ENCODE data around the gene POGK.
"Not testable (repeated sequence)": the region's sequence is repeated elsewhere in the genome, so short reads cannot be mapped to it uniquely, and the experiment has no call there.

POGK gene

DNA sequence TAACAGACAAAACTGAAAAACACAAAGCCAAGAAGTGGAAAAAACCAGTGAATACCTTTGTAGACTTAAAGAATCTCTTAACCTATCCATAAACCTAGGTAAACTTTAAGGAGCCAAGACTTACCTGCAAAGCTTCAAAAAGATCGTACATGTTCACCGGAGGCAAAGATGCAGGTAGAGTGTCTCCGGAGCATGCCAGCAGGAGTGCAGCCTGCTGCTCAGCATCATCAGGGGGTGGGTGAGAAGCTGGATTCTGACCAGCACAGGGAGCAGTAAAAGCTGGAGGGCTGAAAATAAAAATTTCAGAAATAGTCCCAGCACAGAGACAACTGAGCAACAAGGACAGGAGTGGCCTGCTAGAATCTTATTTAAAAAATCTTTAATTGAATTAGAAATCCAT is 18.7 kb downstream of the POGK start:
- no peak for DNase-seq

DNA sequence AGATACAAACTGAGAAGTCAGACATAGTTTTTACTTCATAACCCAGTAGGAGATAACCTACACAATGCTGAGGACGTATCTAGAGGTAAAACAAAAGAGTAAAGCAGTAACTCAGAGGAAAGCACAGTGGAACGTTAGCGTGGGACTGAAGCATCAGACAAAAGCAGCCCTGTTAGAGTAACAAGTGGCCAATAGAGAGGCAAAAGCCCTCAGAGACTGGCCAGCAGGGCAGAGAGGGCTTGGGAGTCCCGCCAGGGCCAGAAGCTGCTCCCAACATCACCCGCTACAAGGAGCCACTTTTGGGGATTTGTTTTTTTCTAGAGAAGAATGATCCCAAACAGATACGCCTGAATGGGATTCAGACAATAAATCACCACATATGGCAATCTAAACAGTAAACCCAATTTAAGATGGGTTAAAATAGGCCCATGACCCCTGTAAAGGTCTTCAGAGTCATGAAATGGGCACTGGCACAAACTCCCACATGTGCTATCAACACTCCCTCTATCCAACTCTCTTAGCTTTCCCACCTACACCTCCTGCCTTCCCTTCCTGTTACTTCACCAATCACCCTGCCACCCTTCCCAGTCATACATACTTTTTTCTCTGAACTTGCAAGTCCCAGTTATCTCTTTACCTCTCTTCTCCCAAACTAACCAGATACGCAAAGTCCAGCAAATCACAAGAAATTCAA is 19.6 kb downstream of the POGK start:
- no peak for DNase-seq

DNA sequence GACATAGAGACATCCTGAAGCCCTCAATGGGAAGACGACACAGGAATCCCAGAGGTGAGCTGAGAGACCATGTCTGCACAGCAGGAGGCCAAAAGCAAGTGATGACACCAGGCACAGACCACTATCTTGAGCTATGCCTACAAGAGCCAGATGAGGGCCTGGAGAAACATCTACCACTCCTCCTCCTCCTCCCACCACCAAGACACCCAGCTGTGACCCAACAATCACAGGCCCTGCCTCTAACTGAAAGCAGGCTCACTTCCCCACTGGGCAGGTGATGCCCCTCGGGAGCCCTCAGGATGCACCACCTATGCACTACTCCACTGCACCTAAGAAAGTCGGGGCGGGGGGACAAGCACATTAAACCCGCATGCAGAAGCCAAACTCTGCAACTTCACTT is 20.3 kb downstream of the POGK start:
- no peak for DNase-seq

DNA sequence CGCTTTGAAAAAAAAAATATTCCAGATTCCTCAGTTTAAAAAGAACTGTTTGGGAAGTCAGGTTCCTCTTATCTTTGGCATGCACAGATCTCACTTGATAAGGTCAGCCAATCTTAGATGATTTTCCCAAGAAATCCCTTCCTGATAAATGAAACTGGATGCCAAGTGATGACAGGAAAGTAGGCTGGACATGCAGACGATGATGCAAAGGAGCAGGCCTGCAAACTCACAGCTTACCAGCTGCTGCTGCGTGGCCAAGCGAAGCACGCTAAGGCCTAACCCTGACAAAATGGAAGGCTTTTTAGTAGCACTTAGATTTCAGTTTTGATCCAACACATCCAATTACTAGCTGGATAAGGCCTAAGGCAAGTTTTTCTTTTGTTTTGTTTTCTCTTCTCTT is 26.7 kb downstream of the POGK start:
- DNase-seq, result no peak

DNA sequence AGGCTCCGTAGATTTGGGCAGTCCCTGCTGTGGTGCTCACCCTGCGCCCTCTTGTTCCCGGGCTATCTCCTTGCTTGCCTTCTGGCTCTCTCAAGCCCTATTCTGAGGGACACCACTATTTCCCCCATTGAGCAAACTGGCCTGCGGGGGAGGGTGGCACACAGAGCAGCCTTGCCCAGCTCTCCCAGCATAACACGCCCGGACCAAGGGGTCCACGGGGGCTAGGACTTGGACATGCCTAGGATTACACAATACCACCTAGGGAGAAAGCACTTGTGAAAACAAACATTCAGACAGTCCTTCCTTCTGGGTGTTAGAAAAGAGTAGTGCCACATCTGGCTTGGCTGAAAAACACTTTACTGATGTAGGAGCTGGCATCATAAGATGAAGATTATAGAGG is 29.4 kb downstream of the POGK start:
- no peak for DNase-seq

DNA sequence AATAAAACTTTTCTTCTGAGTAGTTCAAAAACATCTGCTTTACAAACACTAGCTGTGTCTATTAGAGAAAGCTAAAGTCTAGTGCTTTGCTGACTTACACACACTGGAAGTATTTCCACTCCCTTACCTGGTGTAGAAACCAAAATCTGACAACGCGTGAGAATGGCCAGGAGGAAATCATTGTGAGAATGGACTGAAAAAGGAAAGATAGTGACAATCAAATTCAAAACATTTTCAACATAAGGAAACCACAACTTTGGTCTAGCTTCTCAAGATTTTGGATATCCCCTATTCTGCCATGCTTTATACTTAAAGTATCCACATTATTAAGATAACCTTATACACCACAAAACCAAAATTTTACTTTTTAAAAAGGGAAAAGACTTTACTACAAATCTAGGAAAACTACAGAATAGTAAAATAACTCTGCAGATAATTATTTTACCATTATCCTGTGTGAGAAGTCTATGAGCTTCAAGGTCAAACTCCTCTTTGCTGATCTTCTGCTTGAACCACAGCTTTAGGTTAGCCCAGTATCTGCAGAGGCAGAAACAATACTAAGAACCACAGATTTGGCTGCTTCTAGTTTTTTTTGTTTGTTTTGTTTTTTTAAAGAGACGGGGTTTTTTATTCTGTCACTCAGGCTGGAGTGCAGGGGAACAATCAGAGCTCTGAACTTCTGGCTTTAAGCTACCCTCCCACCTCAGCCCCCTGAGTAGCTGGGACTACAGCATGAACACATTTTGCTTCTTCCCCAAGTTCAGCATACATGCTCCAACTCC is 30.2 kb downstream of the POGK start:
- DNase-seq, result no peak

DNA sequence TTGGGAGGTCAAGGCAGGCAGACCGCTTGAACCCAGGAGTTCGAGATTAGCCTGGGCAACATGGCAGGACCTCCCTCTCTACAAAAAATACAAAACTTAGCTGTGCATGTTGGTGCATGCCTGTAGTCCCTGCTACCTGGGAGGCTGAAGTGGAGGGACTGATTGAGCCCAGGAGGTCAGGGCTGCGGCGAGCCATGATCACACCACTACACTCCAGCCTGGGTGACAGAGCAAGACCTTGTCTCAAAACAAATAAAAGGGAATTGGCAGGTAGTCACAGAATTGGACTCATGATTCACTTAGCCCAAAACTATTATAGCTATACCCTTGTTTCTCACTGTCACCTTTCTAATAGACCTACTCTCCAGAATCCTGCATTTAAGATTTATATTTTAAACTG is 31.3 kb downstream of the POGK start:
- no peak for DNase-seq

DNA sequence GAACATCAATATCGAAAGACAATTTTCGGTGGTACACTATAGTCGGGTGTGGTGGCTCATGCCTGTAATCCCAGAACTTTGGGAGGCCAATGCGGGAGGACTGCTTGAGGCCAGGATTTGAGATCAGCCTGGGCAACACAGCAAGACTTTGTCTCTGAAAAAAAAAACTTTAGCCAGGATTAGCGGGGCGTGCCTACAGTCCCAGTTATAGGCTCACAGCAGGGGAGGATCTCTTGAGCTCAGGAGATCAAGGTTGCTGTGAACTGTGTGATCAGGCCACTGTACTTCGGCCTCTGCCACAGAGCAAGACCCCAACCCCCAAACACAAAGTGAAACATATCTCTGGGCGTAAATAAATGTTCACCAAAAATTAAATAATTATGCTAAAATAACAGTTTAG is 35.2 kb downstream of the POGK start:
- DNase-seq, result no peak

DNA sequence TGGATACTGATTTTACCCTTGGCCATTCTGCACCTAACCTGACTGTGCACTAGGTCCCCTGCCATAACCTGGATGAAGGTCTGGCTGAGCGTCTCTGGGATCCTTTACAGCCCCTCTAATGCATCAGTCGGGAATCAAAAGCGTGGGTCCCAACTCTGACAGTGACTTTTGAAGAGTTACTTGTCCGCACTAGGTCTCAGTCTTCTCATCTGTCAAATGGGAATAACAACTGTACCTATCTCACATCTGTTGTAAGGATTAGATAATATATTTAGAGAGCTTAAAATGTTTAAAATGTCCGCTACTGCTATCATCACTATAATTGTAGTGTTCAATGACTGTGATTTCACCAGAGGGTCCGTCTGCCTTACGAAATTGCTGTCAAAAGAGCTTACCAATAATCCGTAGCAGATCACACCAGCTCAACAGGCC is 36.0 kb downstream of the POGK start:
- DNase-seq, result no peak

DNA sequence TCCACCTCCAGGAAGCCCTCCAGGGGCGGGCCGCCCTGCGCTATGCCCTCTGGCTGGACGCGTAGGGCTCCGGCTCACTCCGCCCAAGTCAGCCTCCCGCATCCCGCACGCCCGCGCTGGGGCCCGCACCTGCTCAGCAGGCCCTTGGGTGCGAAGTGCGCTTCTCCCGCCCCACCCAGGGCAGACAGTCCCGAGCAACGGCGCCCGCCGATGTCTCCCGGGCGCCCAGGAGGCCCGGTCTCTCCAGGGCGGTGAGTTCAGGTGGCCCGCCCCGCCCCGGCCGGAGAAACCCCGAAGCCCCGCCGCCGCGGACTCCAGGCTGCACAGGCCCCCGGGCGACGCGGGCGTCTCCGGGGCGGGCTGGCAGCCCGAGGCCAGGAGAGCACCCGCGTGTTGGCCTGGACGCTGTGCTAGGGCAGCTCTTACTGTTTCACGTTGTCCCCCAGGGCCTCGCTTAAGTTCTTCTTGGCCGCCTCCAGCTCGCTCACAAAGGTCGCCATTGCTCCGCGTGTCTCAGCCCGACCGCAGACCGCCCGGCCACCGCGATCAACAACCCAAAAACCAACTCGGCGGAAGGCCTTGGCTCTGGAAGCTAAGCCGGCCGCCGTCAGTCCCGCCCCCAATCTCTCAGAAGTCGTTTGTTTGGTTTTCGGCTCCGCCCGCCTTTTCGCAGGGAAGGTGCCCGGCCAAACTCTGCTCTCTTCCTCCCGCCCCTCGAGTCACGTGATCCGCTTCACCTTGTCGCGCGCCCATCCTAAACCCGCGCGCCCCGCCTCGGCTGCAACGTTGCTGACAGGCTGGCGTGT is 36.7 kb downstream of the POGK start, which contains the start of gene TADA1:
Gene TADA1 (minus strand): TSS at position 531 of the 806 bp plus-strand sequence. CDS start 31 bp downstream, at position 500.
- DNase-seq, result peak; percentile 99

DNA sequence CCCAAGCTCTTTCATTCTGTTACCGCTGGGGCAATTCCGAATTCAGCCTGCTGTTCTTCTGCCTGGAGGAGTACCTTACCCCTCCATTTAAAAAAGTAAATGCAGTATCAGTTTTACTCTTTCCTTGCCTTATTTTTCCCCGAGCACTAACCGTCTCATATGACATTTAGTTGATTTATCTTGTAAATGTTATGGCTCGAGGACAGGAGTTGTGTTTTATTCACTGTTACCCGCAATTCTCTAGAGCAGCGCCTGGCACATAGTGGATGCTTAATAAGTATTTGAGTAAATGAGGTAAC is 37.2 kb downstream of the POGK start:
- DNase-seq, result no peak

DNA sequence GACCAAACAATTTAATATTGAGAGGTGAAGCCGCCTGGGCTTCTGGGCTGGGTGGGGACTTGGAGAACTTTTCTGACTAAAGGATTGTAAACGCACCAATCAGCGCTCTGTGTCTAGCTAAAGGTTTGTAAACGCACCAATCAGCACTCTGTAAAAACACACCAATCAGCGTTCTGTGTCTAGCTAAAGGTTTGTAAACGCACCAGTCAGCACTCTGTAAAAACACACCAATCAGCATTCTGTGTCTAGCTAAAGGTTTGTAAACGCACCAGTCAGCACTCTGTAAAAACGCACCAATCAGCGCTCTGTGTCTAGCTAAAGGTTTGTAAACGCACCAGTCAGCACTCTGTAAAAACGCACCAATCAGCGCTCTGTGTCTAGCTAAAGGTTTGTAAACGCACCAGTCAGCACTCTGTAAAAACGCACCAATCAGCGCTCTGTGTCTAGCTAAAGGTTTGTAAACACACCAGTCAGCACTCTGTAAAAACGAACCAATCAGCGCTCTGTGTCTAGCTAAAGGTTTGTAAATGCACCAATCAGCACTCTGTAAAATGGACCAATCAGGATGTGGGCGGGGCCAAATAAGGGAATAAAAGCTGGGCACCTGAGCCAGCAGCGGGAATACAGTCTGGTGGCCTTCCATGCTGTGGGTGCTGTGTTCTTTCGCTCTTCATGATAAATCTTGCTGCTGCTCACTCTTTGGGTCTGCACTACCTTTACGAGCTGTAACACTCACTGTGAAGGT is 39.1 kb downstream of the POGK start:
- DNase-seq, result not testable (repeated sequence)

DNA sequence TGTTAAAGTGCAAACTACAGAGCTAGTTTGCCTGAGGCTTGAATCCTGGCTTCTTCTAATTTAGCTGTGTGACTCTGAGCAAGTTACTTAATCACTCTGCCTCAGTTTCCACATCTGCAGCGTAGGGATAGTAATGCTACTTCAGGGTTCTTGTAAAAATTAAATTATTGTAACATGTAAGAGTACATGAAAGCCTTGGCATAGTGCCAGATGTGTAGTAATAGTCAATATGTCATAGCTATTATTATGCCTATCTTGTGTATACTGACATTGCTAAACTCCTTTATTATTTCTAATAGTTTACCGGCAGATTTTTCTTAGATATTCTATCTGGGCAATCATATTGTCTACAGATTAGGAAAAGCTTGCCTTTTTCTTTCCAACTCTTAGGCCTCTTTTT is 43.6 kb downstream of the POGK start:
- no peak for DNase-seq

DNA sequence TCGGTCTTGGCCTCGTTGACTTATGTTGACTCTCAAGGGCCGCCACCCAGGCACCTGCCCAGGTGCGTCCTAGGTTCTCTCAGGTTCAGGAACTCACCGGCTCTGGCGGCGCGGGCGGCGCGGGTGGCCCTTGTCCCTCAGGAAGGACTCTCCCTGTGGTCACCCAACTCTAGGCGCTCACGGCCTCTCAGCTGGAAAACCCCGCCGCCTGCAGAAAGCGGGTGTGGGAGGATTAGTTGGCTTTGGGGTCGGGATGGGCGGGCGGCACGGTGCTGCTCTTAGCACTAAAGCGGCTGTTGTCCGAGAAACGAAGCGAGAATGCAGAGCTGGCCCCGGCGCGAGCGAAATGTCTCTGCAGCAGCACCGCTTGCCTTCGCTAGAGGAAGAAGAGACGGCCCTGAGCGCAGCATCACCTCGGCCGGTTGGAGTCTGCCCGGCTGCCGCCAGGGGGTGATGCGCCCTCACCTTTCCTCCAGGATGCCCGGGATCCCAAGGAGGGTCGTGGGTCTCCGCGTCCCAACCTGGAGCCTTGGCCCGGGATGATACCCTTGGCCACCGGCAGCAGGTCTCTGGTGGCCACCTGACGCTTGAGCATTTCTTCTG is 44.9 kb downstream of the POGK start:
- peak; percentile 44 for DNase-seq

DNA sequence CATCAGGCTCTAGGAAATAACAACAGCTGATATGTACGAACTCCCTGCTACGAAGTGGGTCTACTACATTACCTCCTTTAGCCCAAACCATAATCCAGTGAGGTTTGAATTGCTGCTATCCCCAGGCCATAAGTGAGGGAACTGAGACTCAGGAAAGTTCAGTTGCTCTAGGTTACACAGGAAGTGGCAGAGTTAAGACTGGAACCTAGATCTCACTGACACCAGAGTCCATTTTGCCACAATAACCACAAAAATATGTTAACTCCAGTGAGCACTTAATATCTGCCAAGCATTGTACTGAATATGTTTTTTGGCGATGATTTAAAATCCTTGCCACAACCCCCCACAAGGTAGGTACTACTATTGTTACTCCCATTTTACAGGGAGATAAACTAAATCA is 45.7 kb downstream of the POGK start:
- no peak for DNase-seq

DNA sequence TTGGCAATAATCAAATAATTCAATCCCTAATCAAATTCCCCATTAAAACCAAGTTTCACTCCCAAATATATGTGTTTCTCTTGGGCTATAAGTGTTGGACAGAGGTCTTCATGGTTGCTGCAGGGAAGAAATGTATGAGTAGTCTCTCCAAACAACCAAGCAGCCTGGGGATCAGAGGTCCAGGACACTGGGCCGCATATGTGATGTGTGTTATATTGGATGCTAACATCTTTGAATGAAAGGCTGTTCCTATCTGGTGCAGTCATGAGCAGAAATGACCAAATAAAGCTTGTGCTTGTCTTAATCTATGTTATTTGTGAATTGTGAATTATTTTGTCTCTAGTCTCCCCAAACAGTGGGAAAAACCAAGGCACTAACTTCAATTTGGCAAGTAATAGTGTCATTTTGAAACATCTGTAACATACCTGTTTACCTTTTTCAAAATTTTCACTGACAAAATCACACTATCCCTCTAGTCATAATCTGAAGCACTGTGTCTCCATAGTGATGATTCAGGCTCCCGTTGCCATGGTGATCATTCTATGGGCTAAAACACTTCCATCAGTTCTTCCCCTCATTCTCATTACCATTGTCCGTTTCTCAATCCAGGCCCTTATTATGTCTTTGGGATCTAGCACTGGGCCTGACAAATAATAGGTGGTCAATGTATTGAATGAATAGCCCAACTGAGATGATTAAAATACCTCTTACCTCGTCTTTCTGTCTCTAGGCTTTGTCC is 49.3 kb downstream of the POGK start:
- DNase-seq, result no peak

DNA sequence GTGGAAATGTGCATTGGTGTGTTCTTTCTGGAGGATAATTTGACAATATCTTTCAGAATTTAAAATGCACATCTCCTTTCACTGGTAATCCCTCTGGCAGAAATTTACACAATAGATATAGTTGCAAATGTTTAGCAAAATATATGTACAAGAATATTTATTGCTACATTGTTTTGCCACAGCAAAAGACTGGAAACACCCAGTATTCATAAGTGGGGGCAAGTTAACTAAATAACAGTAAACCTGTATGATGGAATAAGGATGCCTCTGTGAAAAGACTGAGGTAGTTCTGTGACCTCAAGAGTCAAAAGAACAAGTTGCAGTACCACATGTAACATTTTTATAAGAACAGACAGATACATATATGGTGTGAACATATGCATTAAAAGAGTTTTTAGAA is 50.5 kb downstream of the POGK start:
- DNase-seq, result no peak

DNA sequence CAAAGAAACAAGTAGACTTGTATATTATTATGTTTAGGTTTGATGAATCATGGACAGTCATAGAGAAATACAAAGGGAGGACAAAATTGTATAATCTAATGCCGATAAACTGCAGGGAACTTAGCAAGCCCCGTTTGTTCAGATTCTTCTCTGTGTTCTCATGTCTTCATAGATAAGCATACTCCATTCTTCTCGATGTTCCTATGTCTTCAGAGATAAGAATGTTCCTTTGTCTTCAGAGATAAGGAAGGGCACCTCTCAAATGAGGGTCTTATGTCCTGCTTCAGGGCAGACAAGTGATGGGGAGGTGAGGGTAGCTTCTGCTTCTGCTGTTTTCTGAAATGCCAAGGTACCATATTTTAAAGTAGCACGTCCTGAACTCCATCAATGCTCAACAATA is 56.5 kb downstream of the POGK start:
- DNase-seq, result no peak

DNA sequence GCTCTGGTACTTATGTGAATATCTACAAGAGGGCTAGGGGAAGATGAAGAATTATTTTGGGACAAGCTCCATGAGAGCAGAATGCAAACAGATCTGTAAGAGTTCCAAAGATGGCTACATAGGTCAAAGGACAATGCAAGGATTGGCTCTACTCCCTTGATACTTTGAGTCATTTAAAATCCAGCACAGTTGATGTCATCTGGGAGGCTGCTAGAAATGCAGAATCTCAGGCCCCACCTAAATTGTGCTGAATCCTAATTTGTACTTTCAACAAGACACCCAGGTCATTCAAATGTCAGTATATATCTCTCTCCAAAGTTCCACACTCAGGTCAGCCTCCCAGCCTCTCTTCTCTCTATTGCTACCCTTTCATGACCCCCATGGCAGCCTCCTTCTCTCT is 60.5 kb downstream of the POGK start:
- DNase-seq, result no peak

DNA sequence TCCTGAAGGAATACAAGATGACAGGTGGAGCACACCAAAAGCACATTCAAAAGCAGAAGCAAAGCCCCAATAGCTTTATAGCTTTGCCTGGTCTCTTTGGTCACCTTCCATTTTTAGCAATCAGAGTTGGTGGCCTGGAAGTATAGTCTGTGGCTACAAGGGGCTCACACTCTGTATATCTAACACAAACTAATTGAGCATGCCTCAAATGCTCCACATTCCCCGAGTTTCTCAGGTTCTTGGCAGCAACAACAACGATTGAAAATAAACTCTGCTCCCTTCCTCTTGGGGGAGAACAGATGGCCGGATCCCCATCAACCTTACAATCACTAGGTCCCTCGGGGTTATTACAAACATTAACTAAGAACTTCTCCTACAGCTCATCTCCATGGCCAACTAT is 61.7 kb downstream of the POGK start:
- no peak for DNase-seq

DNA sequence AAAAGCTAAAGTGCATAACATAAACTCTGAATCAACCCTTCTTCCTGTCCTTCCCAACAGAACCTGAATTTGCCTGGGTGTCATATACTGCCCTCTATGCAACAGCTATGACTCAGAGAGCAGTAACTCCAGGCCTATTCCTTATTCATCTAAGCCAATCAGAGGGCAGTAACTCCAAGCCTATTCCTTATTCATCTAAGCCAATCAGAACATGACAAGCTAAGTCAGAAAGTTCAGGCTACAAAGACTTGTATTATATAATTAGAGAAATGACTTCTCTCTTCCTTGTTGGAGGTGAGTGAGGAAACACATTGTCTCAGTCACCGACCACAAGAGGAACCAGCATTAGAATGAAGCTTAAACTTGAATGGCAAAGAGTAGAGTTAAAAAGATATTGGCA is 63.0 kb downstream of the POGK start:
- no peak for DNase-seq

DNA sequence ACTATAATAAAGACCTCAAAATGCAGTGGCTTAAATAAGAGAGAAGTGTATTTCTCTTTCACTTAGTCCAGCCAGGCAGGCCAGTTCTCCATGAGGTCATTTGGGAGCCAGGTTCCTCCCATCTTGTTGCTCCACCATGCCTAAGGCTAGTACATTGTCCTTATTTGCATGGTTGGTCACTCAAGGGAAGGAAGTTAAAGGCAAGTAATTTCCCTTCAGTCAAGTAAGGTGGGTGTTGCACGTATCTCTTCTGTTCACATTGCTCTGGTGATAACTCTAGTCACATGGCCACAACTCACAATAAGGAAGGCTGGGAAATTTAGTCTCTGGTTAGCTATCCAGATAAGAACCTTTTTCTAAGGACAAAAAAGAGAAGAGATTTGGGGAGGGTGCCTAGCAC is 64.0 kb downstream of the POGK start:
- DNase-seq, result no peak
